HPDE6-E6E7 (cell line): ENCODE results near the gene ITM2C.

Experiments
- DNase-seq: peaks from one replicate; pipeline ENCODE4 v3.0.0; 2011; ENCODE audit warnings: missing footprints; ENCODE audit errors: extremely low spot score

Gene ITM2C

GRCh38 chr2:230872968-230873660 lies 8.4 kb downstream of the ITM2C start:
- DNase-seq, result no peak

GRCh38 chr2:230873661-230874401 lies 9.1 kb downstream of the ITM2C start:
- no peak for DNase-seq

GRCh38 chr2:230874456-230874855 lies 9.7 kb downstream of the ITM2C start:
- DNase-seq, result no peak

- no peak for DNase-seq
These were observed 10.1 kb downstream of the ITM2C start for GRCh38 chr2:230874876-230875275.

GRCh38 chr2:230875347-230876315 lies 10.9 kb downstream of the ITM2C start:
- no peak for DNase-seq

- DNase-seq, result no peak
These were observed 12.5 kb downstream of the ITM2C start for GRCh38 chr2:230877116-230877758.

GRCh38 chr2:230877759-230878598 lies 13.2 kb downstream of the ITM2C start:
- no peak for DNase-seq

- no peak for DNase-seq
These were observed 14.0 kb downstream of the ITM2C start for GRCh38 chr2:230878599-230879188.

- DNase-seq, result no peak
These were observed 14.6 kb downstream of the ITM2C start for GRCh38 chr2:230879271-230879882.

GRCh38 chr2:230879891-230880290 lies 15.1 kb downstream of the ITM2C start:
- DNase-seq, result no peak

GRCh38 chr2:230881840-230882239 lies 17.1 kb downstream of the ITM2C start:
- no peak for DNase-seq

- DNase-seq, result no peak
These were observed 20.9 kb downstream of the ITM2C start for GRCh38 chr2:230885463-230886130.

GRCh38 chr2:230886206-230886605 lies 21.5 kb downstream of the ITM2C start:
- no peak for DNase-seq

GRCh38 chr2:230886671-230887071 lies 21.9 kb downstream of the ITM2C start:
- no peak for DNase-seq

- no peak for DNase-seq
These were observed 22.6 kb downstream of the ITM2C start for GRCh38 chr2:230887342-230887741.

GRCh38 chr2:230888824-230889400 lies 24.2 kb downstream of the ITM2C start:
- DNase-seq, result no peak

GRCh38 chr2:230889911-230890601 lies 25.3 kb downstream of the ITM2C start:
- no peak for DNase-seq

GRCh38 chr2:230890646-230891045 lies 25.9 kb downstream of the ITM2C start:
- DNase-seq, result no peak
